ENCODE results near the gene THRAP3. TPM values are rescaled to one million over a fixed set of nuclear protein-coding genes. Genes with fewer than 3 reads are reported as not detected.

THRAP3 gene
- total RNA-seq, 2 donors from 2014 or later = 27.4 to 32.2 TPM

DNA sequence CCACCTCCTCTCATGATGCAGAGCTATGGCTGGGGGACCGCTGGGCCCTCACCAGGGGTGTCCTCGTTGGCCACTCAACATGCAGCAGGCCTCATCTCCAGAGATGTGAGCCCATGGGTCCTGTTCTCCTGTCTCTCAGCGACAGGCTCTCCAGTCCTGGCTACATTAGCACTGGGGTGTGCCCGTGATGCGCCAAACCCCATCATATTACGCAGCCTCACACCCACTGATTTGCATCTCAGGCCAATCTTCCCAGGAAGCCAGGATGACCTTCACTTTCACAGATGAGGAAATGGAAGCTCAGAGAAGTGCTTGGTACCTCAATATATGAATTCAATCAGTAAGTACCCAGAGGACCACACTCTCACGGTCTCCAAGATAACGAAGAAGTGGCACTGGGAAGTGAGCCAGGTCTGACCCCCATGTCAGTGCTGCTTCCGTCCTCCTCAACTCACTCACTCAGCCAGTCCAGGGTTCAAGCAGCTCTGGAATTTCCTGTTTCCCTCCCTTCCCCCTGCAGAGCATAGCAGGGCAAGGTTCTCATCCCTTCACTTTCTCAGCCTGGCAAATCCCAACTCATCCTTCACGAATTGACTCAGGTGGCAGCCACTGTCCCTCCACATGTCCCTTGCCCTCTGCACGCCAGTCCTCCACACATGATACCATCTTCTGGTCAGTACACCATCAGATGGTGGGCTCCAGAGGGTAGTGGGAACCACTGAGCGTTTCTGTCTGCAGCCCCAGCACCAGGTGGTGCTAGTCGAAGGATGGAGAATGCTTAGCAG is 128.1 kb downstream of the THRAP3 start:
- WGBS, 2 donors = 70 to 73% methylated on average over 10 to 13 of the region's 13 CpGs
- no peak for DNase-seq
- no peaks in the 10 kb centered on the region for H3K4me1 ChIP-seq

GRCh38 chr1:36352910-36353878 is 129.0 kb downstream of the THRAP3 start:
- intact Hi-C loops (cut with DNase I) = no loop called here
- DNase-seq (no peak), ATAC-seq (no peak)
- Histone ChIP-seq H3K4me1 (no peaks in the 10 kb centered on the region), H3K9me3 (no peaks in the 10 kb centered on the region), H3K4me3 (no peak overlapping the region), H3K27me3 (no peaks in the 10 kb centered on the region), H3K36me3 (replicated peaks in 1 of 2; ENCODE audit: insufficient read depth in 1 of 2, low read depth in 2 of 2) (peaks cover 0 to 36% of the 10 kb centered on the region in 2 donors), H3K27ac (no peak overlapping the region)
- whole genome bisulfite sequencing, 2 donors = 86 to 87% methylated on average over 7 to 14 of the region's 15 CpGs
- no peak for TF ChIP-seq CTCF (IDR thresholded peaks at IDR 0.05)
- no peak for TF ChIP-seq POLR2A (IDR thresholded peaks at IDR 0.05)

More for the DNA sequence above, 128.1 kb downstream of the THRAP3 start:
- ATAC-seq = no peak
- H3K36me3 ChIP-seq (replicated peaks in 1 of 2; ENCODE audit: insufficient read depth in 1 of 2, low read depth in 2 of 2) = peaks cover 0 to 37% of the 10 kb centered on the region in 2 donors
- H3K4me3 ChIP-seq = no peak overlapping the region
- intact Hi-C loops (cut with DNase I) = no loop called here
- H3K27ac ChIP-seq = peak overlapping the region in 1 of 4 donors; percentile 31
- no peaks in the 10 kb centered on the region for H3K27me3 ChIP-seq
- TF ChIP-seq POLR2A (IDR thresholded peaks at IDR 0.05) (no peak), CTCF (IDR thresholded peaks at IDR 0.05) (no peak)
- H3K9me3 ChIP-seq = no peaks in the 10 kb centered on the region

- Histone ChIP-seq H3K4me1 (no peaks in the 10 kb centered on the region), H3K36me3 (replicated peaks in 1 of 2; ENCODE audit: insufficient read depth in 1 of 2, low read depth in 2 of 2) (peaks cover 0 to 37% of the 10 kb centered on the region in 2 donors), H3K4me3 (no peak overlapping the region), H3K27me3 (no peaks in the 10 kb centered on the region), H3K27ac (no peak overlapping the region), H3K9me3 (no peaks in the 10 kb centered on the region)
- ATAC-seq (no peak), DNase-seq (no peak)
- no peak for TF ChIP-seq CTCF (IDR thresholded peaks at IDR 0.05)
- TF ChIP-seq POLR2A (IDR thresholded peaks at IDR 0.05) = no peak
- WGBS, 2 donors = 89 to 94% methylated on average over 11 of the region's 11 CpGs
- intact Hi-C loops (cut with DNase I) = no loop called here
Measured at GRCh38 chr1:36354486-36354885, 130.2 kb downstream of the THRAP3 start.

Small RNAs within 50 kb of the gene (small RNA-seq; reads per million reads assigned to genes)
- gene RN7SL131P (not detected), gene UBE2V2P4 (not detected)

Other genes starting within 250 kb of the THRAP3 start
- 1 to 10 TPM; 1.3 to 1.6 TPM for gene TEKT2, start 140.3 kb upstream of the THRAP3 start, total RNA-seq
- 10 to 100 TPM; 16.2 to 25.2 TPM for gene ADPRS, start 135.6 kb upstream of the THRAP3 start, total RNA-seq
- 1 to 10 TPM; 1.3 to 1.6 TPM for gene COL8A2, start 99.2 kb upstream of the THRAP3 start, total RNA-seq
- gene TRAPPC3, start 75.0 kb upstream of the THRAP3 start, total RNA-seq = 10 to 100 TPM; 45.7 to 71.5 TPM
- gene MAP7D1, start 68.3 kb upstream of the THRAP3 start, total RNA-seq = 10 to 100 TPM; 32.9 to 97.2 TPM
- under 1 TPM; 0.33 to 0.52 TPM for gene SH3D21, start 81.9 kb downstream of the THRAP3 start, total RNA-seq
- 10 to 100 TPM; 32.2 to 32.3 TPM for gene EVA1B, start 99.2 kb downstream of the THRAP3 start, total RNA-seq
- 10 to 100 TPM; 25.2 to 30.3 TPM for gene STK40, start 161.5 kb downstream of the THRAP3 start, total RNA-seq
- 10 to 100 TPM; 12.2 to 21.8 TPM for gene LSM10, start 173.5 kb downstream of the THRAP3 start, total RNA-seq
- 1 to 10 TPM; 2.0 to 3.9 TPM for gene OSCP1, start 226.0 kb downstream of the THRAP3 start, total RNA-seq
- gene MRPS15, start 239.9 kb downstream of the THRAP3 start, total RNA-seq = 10 to 100 TPM; 24.4 to 31.1 TPM

All from body of pancreas (tissue), 4 donors.